Measurements from ENCODE around the gene FLOT1. TPM values are rescaled to one million over a fixed set of nuclear protein-coding genes. Genes with fewer than 3 reads are reported as not detected.

Gene FLOT1
- total RNA-seq, 2 experiments from 2014 or later, result 104 to 107 TPM

DNA sequence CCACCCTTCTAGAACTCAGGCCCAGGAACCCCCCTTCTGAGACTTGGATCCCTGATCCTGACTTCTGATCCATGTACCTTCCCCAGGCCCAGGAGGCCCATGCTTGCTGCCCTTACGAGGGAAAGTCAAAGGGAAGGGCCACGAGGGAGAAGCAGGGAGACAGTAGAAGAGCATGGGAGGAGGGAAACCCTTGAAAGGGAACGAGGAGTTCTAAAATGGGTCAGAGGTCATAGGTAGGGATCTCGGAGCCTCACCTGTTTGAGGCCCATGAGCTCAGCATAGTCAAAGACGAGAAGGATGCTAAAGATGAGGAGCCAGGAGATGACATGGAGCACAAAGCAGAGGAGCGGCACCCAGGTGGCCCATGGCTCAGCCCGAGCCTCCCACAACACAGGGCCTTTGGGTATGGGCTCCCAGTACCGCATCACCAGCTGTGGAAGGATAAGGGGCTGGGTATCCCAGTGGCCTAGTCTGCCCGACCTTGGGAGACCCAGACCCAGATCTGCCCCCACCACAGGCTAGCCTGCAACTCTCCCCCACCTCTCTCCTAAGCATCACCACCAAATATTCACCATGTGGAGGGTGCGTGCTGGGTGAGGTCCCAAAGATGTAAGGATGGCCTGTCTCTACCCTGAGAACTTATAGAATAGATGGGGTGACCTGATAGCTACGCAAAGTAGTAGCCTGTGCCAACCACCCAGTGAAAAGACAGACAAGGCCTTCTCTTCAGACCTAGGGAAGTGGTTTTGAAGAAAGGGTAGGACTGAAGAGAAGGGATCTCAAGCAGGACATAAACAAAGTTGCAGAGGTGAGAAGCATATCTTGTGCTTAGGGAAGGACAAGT is 53.2 kb downstream of the FLOT1 start:
- peak overlapping the region; percentile 87 for H3K27ac Mint-ChIP-seq
- H3K4me1 Mint-ChIP-seq, result peaks cover 34% of the 10 kb centered on the region
- peak overlapping the region; percentile 97 for H3K4me3 Mint-ChIP-seq

GRCh38 chr6:30688569-30688968 is 53.9 kb downstream of the FLOT1 start:
- Mint-ChIP-seq H3K9me3 (no peaks in the 10 kb centered on the region), H3K27ac (peak overlapping the region; percentile 22), H3K4me1 (peaks cover 34% of the 10 kb centered on the region), H3K36me3 (peaks cover 33% of the 10 kb centered on the region), H3K27me3 (no peaks in the 10 kb centered on the region), H3K4me3 (peak overlapping the region; percentile 95)
- no peak for DNase-seq

More for the DNA sequence above, 53.2 kb downstream of the FLOT1 start:
- DNase-seq, result no peak
- Mint-ChIP-seq H3K27me3 (no peaks in the 10 kb centered on the region), H3K36me3 (peaks cover 26% of the 10 kb centered on the region), H3K9me3 (no peaks in the 10 kb centered on the region)

GRCh38 chr6:30687659-30688431 is 54.6 kb downstream of the FLOT1 start:
- Mint-ChIP-seq H3K27ac (peak overlapping the region; percentile 93), H3K4me3 (peak overlapping the region; percentile 95), H3K27me3 (no peaks in the 10 kb centered on the region), H3K9me3 (no peaks in the 10 kb centered on the region), H3K36me3 (peaks cover 40% of the 10 kb centered on the region), H3K4me1 (peaks cover 34% of the 10 kb centered on the region)
- no peak for DNase-seq

GRCh38 chr6:30686908-30687658 is 55.4 kb downstream of the FLOT1 start:
- Mint-ChIP-seq H3K36me3 (peaks cover 47% of the 10 kb centered on the region), H3K4me1 (peaks cover 35% of the 10 kb centered on the region), H3K4me3 (peak overlapping the region; percentile 95), H3K27ac (peak overlapping the region; percentile 93), H3K9me3 (no peaks in the 10 kb centered on the region), H3K27me3 (no peaks in the 10 kb centered on the region)
- peak; percentile 83 for DNase-seq

DNA sequence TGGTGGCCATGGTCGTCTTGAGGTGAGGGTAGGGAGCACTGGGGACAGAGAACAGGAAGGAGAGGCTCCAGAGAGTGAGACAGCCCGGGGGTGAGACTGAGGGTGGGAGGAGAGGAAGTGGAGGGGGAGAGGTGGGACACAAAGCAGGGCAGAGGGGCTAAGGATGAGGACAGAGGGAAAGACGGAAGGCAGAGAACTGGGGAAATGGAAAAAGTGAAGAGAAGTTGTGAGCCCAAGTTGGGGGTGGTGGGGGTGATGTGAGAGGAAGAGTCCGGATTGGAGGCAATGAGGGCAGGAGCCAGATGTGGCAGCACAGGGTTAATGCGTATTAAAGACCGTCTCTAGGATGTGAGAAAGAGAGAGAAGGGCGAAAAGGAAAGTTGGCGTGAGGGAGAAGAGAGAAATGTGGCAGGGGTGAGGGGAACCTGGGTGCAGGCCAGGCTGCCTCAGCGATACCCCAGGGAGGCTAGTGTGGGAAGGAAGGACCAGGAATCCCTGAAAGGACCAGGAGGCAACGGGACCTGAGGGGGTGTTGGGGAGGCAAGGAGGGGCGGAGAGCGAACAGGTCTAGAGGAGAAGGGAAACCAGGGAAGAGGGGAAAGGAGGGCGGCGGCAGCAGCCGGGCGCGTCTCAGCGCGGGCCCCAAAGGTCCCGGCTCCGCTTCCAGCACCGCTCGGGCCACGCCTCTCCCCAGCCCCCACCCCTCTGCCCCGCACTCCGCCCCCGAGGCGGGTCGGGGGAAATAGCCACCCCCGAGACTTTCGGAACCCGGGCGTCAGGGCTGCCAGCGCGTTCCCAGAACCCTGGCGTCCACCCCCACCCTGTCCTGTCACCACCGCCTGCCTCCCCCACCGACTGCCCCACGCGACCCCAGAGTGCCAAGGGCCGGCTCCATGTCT is 56.2 kb downstream of the FLOT1 start, which contains the start of gene PPP1R18:
TSS of gene PPP1R18 (minus strand) at position 637 of the 899 bp plus-strand sequence. CDS start at position 10, 627 bp downstream.
- H3K4me3 Mint-ChIP-seq, result peak within 1 kb of the TSS; percentile 95
- peak within 1 kb of the TSS; percentile 93 for H3K27ac Mint-ChIP-seq
- H3K9me3 Mint-ChIP-seq, result no peaks in the 10 kb centered on the region

DNA sequence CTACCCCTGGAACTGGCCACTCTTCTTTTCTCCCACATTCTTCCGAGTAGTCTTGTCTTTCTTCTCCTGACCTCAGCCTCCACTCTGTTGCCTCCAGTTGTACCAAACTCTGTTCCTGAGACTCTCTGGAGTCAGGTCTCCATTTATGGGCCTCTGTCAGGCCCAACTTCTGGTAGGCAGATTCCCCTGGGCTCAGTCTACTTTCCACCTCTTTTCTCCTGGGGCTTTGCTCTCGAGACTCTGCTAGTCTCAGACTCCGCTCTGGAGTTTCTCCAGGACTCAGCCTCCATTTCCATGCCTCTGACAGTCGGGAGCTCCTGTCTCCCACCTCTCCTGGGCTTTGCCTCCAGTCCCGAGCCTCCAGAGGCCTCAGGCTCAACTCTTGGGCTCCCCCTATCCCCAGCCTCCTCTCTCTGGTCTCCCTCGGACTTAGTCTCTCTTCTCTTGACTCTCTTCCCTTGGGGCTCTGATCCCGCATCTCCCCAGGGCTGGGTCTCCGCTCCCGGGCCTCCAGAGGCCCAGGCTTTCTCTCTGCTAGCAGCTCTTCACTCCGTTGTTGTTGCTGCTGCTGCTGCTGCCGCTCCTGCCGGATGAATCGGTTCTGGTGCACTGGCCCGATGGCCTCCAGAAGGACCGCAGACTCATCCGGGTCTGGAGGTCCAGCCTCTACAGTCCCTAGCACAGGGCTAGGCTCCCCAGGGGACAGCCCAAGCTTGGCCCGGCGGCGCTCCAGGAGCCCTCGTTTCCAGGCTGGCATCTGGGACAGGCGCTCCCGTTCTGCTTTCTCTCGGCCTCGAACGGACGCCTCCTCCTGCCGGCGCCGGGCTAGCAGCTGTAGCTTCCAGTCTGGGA is 57.1 kb downstream of the FLOT1 start:
- DNase-seq, result no peak
- Mint-ChIP-seq H3K4me1 (peaks cover 37% of the 10 kb centered on the region), H3K4me3 (peak overlapping the region; percentile 95), H3K27ac (peak overlapping the region; percentile 93), H3K27me3 (no peaks in the 10 kb centered on the region), H3K9me3 (no peaks in the 10 kb centered on the region), H3K36me3 (peaks cover 63% of the 10 kb centered on the region)

More for the DNA sequence above, 56.2 kb downstream of the FLOT1 start, which contains the start of gene PPP1R18:
- Mint-ChIP-seq H3K36me3 (peaks cover 55% of the 10 kb centered on the region), H3K4me1 (peaks cover 35% of the 10 kb centered on the region), H3K27me3 (no peaks in the 10 kb centered on the region)
- DNase-seq, result peak; percentile 86

DNA sequence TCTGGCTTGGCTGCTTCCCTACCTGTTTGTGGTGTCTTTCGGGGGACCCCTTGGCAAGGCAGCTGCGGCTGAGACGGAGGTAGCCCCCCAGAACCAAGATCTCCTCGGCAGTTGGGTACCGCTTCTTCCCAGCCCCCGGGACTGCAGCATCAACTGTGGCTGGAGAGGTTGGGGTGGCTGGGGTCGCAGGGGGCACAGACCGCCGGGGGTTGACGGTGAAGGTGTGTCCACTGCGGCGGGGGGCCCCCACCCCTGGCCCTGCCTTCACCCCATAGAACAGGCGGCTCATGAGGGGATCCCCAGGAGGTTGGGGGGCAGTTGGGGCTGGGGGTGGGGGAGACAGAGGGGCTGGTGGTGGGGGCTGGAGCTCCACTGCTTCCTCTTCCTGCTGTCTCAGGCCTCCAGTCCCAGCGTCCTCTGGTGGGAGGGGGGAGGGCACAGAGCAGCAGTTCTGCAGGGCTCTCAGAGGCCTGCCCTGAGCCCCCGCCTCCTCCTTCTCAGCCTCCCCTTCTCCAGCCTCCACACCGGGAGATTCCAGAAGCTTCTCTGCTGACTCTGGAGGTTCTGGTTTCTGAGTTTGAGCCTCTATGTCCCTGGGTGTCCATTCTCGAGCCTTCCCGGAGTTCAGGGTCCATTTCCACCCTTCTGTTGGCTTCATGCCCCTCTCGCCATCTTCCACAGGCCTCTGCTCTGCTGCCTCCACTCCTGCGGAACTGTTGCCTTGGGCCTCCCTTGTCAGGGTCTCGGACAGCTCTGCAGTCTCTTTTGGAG is 57.9 kb downstream of the FLOT1 start:
- H3K9me3 Mint-ChIP-seq, result no peaks in the 10 kb centered on the region

DNA sequence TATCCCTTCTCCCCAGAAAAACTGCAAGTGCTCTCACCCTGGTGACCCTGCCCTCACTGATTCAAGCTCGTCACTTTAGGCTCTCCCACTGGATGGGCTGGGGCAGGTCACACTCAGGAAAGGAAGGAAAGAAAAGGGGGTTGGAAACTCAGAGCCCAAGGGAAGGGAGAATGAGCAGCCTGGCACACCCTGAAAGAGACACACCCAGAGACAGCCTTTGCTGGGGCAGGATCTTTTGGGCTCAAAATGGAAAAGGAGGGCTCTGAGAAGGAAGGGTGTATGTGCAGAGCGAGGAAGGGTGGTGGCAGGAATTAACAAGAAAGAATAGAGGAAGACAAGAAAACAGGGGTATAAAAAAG is 58.5 kb downstream of the FLOT1 start:
- no peak for DNase-seq
- Mint-ChIP-seq H3K36me3 (peaks cover 75% of the 10 kb centered on the region), H3K27me3 (no peaks in the 10 kb centered on the region), H3K9me3 (no peaks in the 10 kb centered on the region), H3K4me3 (peak overlapping the region; percentile 95), H3K4me1 (peaks cover 36% of the 10 kb centered on the region), H3K27ac (peak overlapping the region; percentile 87)

More for the DNA sequence above, 57.9 kb downstream of the FLOT1 start:
- Mint-ChIP-seq H3K27ac (peak overlapping the region; percentile 93), H3K36me3 (peaks cover 70% of the 10 kb centered on the region), H3K27me3 (no peaks in the 10 kb centered on the region), H3K4me3 (peak overlapping the region; percentile 95), H3K4me1 (peaks cover 35% of the 10 kb centered on the region)
- DNase-seq, result peak; percentile 64

DNA sequence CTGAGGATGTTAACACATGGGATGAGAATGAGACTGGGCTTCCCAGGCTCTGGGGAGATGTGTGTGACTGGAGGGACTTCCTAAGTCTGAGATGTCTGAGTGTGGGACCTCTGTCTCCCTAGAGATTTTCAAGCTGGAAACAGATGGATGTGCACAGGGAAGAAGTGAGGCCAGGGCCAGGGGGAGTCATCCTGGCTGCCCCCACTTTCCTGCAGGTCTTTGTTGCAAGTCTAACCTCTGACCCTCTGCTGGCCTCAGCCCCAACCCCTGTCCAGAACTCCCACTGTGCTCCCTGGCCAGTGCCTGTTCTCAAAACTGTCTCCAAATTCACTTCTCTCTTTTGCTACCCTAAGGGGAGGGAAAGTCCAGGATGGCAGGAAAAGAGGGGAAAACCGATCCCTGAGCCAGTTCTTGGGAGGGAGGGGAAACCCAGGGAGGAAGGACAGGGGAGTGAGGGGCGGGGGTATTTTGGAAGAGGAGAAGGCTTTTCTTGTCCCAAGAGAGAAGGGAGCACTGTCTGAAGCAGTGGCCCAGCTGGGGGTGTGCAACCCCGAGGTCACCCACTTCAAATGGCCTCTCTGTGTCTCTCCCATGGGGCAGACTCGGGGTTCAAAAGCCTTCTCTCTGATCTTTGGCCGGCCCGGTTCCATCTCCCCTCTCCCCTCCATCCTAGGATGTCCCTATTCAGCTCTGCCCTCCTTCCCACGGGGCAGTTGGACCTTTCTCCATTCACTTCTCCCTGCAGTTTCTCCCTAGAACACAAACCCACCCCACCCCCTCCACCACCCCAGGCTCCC is 59.1 kb downstream of the FLOT1 start:
- Mint-ChIP-seq H3K4me1 (peaks cover 36% of the 10 kb centered on the region), H3K27ac (peak overlapping the region; percentile 87), H3K27me3 (no peaks in the 10 kb centered on the region), H3K36me3 (peaks cover 80% of the 10 kb centered on the region), H3K9me3 (no peaks in the 10 kb centered on the region), H3K4me3 (peak overlapping the region; percentile 95)
- DNase-seq, result no peak

GRCh38 chr6:30682143-30683117 is 60.1 kb downstream of the FLOT1 start:
- Mint-ChIP-seq H3K36me3 (peaks cover 78% of the 10 kb centered on the region), H3K9me3 (no peaks in the 10 kb centered on the region), H3K4me3 (peak overlapping the region; percentile 95), H3K27me3 (no peaks in the 10 kb centered on the region), H3K4me1 (peaks cover 28% of the 10 kb centered on the region), H3K27ac (peak overlapping the region; percentile 87)
- peak; percentile 87 for DNase-seq

DNA sequence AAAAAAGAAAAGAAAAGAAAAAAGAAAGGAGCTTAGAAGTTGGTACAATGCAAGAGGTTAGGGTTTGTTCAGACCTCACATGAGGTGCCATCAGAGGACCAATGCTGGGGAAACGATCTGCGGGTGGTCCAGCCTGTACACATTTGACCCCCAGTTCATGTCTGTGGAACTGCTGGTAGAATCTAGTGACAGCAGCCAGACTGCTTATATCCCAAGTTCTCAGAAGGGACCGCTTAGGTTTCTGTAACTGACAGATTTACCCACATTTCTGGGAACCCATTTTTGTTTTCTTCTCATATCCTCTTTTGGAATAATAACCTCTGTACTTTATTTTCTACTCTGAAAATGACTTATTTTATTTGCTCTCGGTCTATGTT is 60.7 kb downstream of the FLOT1 start:
- Mint-ChIP-seq H3K9me3 (no peaks in the 10 kb centered on the region), H3K36me3 (peaks cover 83% of the 10 kb centered on the region), H3K4me1 (peaks cover 28% of the 10 kb centered on the region), H3K4me3 (peak overlapping the region; percentile 95), H3K27me3 (no peaks in the 10 kb centered on the region), H3K27ac (peak overlapping the region; percentile 87)
- no peak for DNase-seq

Measured in activated naive CD8-positive, alpha-beta T cell treated with anti-CD3 and anti-CD28 coated beads for 36 hours (primary cell).